Tongue (tissue), 3 donors: Measurements from ENCODE around the gene COG4. TPM values are rescaled to one million over a fixed set of nuclear protein-coding genes. Genes with fewer than 3 reads are reported as not detected.

Source experiments
- DNase-seq: peaks from one replicate; pipeline ENCODE4 v3.0.0-alpha.2; 2015
- small RNA-seq: library from RNA; depleted of rRNA; stranded (forward); fragments of <200 nt; gene quantifications from one replicate; pipeline ENCODE3, GENCODE V24; 2014; ENCODE audit warnings: low replicate concordance
- total RNA-seq: library from RNA; depleted of rRNA; stranded (reverse); fragments of >200 nt; gene quantifications from one replicate; pipeline ENCODE4 v1.2.3, GENCODE V29; 2014

The COG4 gene
- total RNA-seq, 1 donor from 2014 or later = 38.7 TPM

DNA sequence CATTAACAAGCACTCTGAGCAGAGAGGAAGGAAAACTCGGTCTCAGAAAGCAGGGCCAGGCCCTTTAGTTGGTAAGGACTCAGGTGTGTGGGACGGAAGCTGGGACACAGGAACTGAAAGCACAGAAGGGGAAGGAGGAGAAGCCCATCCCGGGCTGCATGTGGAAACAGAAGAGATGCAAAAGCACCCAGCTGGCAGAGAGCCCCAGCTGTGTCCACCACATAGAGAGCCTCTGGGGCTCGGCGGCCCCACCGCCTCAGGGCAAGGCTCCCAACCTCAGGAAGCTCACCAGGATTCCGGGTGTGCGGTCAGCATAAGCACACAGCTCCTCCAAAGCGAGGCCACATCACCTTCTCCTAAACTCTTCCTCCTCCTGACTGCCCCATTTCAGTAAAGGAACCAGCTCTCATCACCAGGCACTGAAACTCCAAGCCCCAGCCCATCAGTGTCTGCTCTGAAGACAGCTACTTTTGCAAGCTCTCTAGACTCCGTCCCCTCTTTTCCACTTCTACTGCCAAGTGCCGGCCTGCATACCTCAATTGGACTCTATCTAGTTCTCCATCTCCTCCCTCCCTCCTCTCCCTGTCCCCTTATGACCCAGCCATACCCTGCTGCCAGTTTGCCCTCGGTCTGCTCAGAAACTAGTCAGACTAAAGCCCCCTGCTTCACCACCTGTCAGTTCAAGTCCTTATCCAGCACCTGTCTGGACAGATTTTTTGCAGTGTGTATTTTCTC lies 90.5 kb downstream of the COG4 start:
- DNase-seq = peak; percentile 41

GRCh38 chr16:70432356-70432722 lies 91.0 kb downstream of the COG4 start:
- no peak for DNase-seq

DNA sequence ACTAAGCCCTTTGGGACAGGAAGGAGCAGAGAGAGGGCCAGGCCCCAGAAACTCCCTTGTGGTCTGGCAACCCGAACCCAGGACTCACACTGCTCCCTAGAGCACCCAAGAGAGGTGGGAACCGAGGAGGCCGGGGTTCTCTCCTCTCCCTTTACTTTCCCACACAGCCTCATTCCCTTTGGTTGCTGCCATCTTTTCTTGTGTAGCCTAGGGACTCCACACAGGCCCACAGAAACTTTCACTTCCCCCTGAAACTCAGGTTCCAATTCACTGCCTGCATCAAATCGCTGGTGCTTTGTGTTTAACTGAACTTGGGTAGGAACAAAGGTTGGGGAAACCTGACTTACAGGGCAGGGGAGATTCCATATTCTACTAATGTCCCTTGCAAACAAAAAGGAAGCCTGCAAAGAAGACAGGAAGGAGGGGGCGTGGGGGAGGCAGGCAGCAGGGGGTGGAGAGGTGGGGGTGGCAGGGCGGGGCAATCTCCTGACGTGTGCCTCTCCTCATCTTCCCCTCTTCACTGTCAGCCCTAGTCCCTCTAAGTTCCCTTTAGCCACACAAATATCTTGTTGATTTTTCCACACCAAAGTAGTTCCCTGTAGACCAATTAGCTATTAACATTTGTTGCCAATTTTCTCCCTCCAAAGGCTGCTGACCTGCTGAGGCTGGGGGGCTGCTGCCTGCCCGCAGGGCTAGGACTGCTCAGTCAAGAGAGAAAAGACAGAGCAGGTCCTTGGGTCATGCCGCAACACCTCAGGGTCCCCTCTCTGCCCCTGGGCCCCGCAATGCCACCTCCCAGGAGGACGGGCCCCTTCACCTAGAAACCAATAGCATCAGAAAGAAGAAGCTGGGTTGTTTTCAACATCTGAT lies 92.5 kb downstream of the COG4 start:
- DNase-seq = peak; percentile 43

Small RNAs within 50 kb of the gene (small RNA-seq; reads per million reads assigned to genes)
- gene RNU6-23P (0.05 reads per million), gene RPS27P26 (not detected), gene SNORD111 (78.0 reads per million, percentile 96 among the genes with 10 or more reads in this experiment), gene SNORD111B (71.3 reads per million, percentile 96 among the genes with 10 or more reads in this experiment)

Other genes starting within 250 kb of the COG4 start
- 89.1 TPM for gene AARS1, start 234.0 kb downstream of the COG4 start, total RNA-seq
- gene DDX19B, start 224.4 kb downstream of the COG4 start, total RNA-seq = 18.5 TPM
- 53.9 TPM for gene DDX19A, start 176.7 kb downstream of the COG4 start, total RNA-seq
- 35.8 TPM for gene ST3GAL2, start 84.5 kb downstream of the COG4 start, total RNA-seq
- 18.8 TPM for gene FCSK, start 69.0 kb downstream of the COG4 start, total RNA-seq
- gene SF3B3, start 262 bp upstream of the COG4 start, total RNA-seq = 137 TPM
- 13.4 TPM for gene IL34, start 123.0 kb upstream of the COG4 start, total RNA-seq
- gene MTSS2, start 162.5 kb upstream of the COG4 start, total RNA-seq = 52.3 TPM